ENCODE data around the gene SLC35G1.

The SLC35G1 gene

GRCh38 chr10:93874309-93875031 is 19.3 kb upstream of the SLC35G1 start:
- TF ChIP-seq CTCF (IDR thresholded peaks at IDR 0.05; ENCODE audit: unreplicated experiment in 3 of 3): no peak
- Mint-ChIP-seq H3K27me3 (ENCODE audit: low read depth) (peaks cover 4% of the 10 kb centered on the region), H3K4me1 (peaks cover 5% of the 10 kb centered on the region), H3K4me3 (no peak overlapping the region), H3K36me3 (ENCODE audit: low read depth) (no peaks in the 10 kb centered on the region), H3K9me3 (no peaks in the 10 kb centered on the region), H3K27ac (no peak overlapping the region)

DNA sequence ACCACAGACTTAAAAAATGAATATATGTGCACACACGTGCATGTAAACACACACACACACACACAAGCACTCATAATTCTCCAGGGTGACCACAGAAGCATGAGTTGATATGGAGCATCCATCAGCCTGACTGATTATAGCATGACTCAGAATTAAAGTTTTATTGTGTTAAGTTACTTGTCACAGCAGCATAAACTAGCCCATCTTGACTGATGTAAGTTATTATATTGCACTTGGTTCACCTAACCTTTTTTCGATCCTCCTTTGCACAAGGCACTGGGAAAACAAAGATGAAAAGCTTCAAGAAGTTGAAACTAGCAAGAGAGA is 18.8 kb upstream of the SLC35G1 start:
- TF ChIP-seq CTCF (IDR thresholded peaks at IDR 0.05; ENCODE audit: unreplicated experiment in 3 of 3): no peak
- Mint-ChIP-seq H3K4me1 (peaks cover 5% of the 10 kb centered on the region), H3K27me3 (ENCODE audit: low read depth) (peaks cover 4% of the 10 kb centered on the region), H3K4me3 (no peak overlapping the region), H3K36me3 (ENCODE audit: low read depth) (no peaks in the 10 kb centered on the region), H3K27ac (no peak overlapping the region), H3K9me3 (no peaks in the 10 kb centered on the region)

DNA sequence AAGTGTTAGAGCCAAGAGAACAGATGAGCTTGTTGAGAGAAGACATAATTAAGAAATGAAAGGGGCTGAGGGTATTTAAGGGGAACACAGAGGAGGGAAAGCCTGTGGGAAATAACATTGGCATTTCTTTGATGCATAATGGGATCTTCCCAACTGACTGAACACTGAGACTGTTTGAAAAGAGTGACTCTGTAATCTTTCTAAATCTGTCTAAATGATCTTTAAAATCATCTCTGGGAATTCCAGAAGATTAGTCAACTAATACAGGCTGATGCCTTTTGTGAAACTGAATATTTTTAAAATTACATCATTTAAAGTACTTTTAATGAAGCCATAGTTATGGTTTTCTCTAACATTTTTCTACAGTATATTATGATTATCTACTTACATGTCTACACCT is 17.4 kb upstream of the SLC35G1 start:
- TF ChIP-seq CTCF (IDR thresholded peaks at IDR 0.05; ENCODE audit: unreplicated experiment in 3 of 3): no peak
- Mint-ChIP-seq H3K36me3 (ENCODE audit: low read depth) (no peaks in the 10 kb centered on the region), H3K4me3 (no peak overlapping the region), H3K9me3 (no peaks in the 10 kb centered on the region), H3K4me1 (peaks cover 5% of the 10 kb centered on the region), H3K27me3 (ENCODE audit: low read depth) (peaks cover 4% of the 10 kb centered on the region), H3K27ac (no peak overlapping the region)

DNA sequence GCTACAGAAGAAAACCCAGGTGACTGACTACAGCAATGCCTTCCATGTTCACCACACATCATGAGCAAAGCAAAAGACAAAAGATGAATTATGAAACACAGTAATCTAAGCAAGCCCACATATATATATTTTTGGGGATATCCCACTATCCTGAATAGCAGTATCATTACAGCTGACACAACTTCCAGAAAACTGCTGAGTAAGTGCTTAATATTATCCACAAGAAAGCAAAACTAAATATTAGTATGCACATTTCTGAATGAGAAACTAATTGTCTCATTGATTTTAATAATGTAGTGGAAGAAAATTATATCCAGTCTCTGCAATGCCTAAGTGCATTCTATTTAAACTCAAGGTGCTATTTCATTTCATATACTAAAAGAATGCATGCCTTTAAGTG is 14.5 kb upstream of the SLC35G1 start:
- peaks cover 10% of the 10 kb centered on the region for H3K9me3 Mint-ChIP-seq
- no peaks in the 10 kb centered on the region for H3K36me3 Mint-ChIP-seq (ENCODE audit: low read depth)
- no peaks in the 10 kb centered on the region for H3K4me1 Mint-ChIP-seq
- no peak overlapping the region for H3K4me3 Mint-ChIP-seq
- H3K27me3 Mint-ChIP-seq (ENCODE audit: low read depth): peaks cover 4% of the 10 kb centered on the region
- TF ChIP-seq CTCF (IDR thresholded peaks at IDR 0.05; ENCODE audit: unreplicated experiment in 3 of 3): no peak
- H3K27ac Mint-ChIP-seq: no peak overlapping the region

- Mint-ChIP-seq H3K27ac (peak overlapping the region; percentile 60 to 90 (median 65)), H3K36me3 (ENCODE audit: low read depth) (peaks cover 14% of the 10 kb centered on the region)
Measured at GRCh38 chr10:93894516-93895378, 969 bp downstream of the SLC35G1 start.

More at GRCh38 chr10:93894516-93895378, 969 bp downstream of the SLC35G1 start:
- H3K9me3 Mint-ChIP-seq: no peaks in the 10 kb centered on the region
- peaks cover 30% of the 10 kb centered on the region for H3K4me1 Mint-ChIP-seq
- H3K4me3 Mint-ChIP-seq: peak overlapping the region; percentile 91 to 97 (median 94)
- H3K27me3 Mint-ChIP-seq (ENCODE audit: low read depth): peaks cover 1% of the 10 kb centered on the region
- TF ChIP-seq CTCF (IDR thresholded peaks at IDR 0.05; ENCODE audit: unreplicated experiment in 3 of 3): no peak
